Activated CD4-positive, alpha-beta T cell treated with anti-CD3 and anti-CD28 coated beads, Interleukin-2, amount 50 U/mL, for 24 hours (primary cell): ENCODE results near the gene BTG3.
A peak's percentile ranks its signal among the peaks of the same experiment; 100 is the strongest.

Source experiments
- DNase-seq, 2 donors: peaks; one replicate each; pipeline ENCODE4 v3.0.0-alpha.2; 2020; ENCODE audit warnings: low read depth in 1 of 2, low spot score in 1 of 2

Gene BTG3

GRCh38 chr21:17612565-17613241 lies at the start of gene BTG3:
Gene BTG3 (minus strand): TSS chr21:17612901. CDS start chr21:17609144, 3,757 bp downstream.
- peak; percentile 49 to 63 for DNase-seq

- DNase-seq: no peak
Measured at GRCh38 chr21:17660862-17661261, 48.2 kb upstream of the BTG3 start.

- no peak for DNase-seq
Measured at GRCh38 chr21:17660452-17660851, 47.8 kb upstream of the BTG3 start.

- DNase-seq: no peak
Measured at GRCh38 chr21:17658931-17659330, 46.2 kb upstream of the BTG3 start.

- DNase-seq: no peak
Measured at GRCh38 chr21:17651526-17651925, 38.8 kb upstream of the BTG3 start.

GRCh38 chr21:17650292-17650691 lies 37.6 kb upstream of the BTG3 start:
- DNase-seq: no peak

- no peak for DNase-seq
Measured at GRCh38 chr21:17646790-17647189, 34.1 kb upstream of the BTG3 start.

- no peak for DNase-seq
Measured at GRCh38 chr21:17644186-17644585, 31.5 kb upstream of the BTG3 start.

- DNase-seq: no peak
Measured at GRCh38 chr21:17640821-17641220, 28.1 kb upstream of the BTG3 start.

GRCh38 chr21:17636711-17637110 lies 24.0 kb upstream of the BTG3 start:
- DNase-seq: no peak

GRCh38 chr21:17631195-17631594 lies 18.5 kb upstream of the BTG3 start:
- no peak for DNase-seq

- no peak for DNase-seq
Measured at GRCh38 chr21:17622018-17622417, 9.3 kb upstream of the BTG3 start.

- no peak for DNase-seq
Measured at GRCh38 chr21:17616831-17617230, 4.1 kb upstream of the BTG3 start.

- DNase-seq: no peak
Measured at GRCh38 chr21:17613242-17613676, 558 bp upstream of the BTG3 start.

GRCh38 chr21:17612023-17612564 lies 607 bp downstream of the BTG3 start:
- peak in 1 of 2 donors; percentile 5 for DNase-seq

GRCh38 chr21:17611414-17612022 lies 1.2 kb downstream of the BTG3 start:
- DNase-seq: peak; percentile 58 to 70

GRCh38 chr21:17610911-17611310 lies 1.8 kb downstream of the BTG3 start:
- DNase-seq: no peak

- DNase-seq: no peak
Measured at GRCh38 chr21:17609681-17610080, 3.0 kb downstream of the BTG3 start.

GRCh38 chr21:17607684-17608083 lies 5.0 kb downstream of the BTG3 start:
- no peak for DNase-seq

- DNase-seq: no peak
Measured at GRCh38 chr21:17602874-17603273, 9.8 kb downstream of the BTG3 start.

- DNase-seq: no peak
Measured at GRCh38 chr21:17598437-17598836, 14.3 kb downstream of the BTG3 start.

- DNase-seq: no peak
Measured at GRCh38 chr21:17597680-17598079, 15.0 kb downstream of the BTG3 start.

- DNase-seq: no peak
Measured at GRCh38 chr21:17590430-17590829, 22.3 kb downstream of the BTG3 start.
